OCI-LY7 (cell line): ENCODE data around the gene RHOBTB3. TPM values are rescaled to one million over a fixed set of nuclear protein-coding genes. Genes with fewer than 3 reads are reported as not detected.
A peak's percentile ranks its signal among the peaks of the same experiment; 100 is the strongest.

Experiments used
- BruUV-seq: library from RNA; stranded (reverse); fragments of 400-500 nt; replicated peaks from 2 replicates; lab custom pipeline; 2021; lab: Mats Ljungman, UMichigan
- CTCF ChIA-PET: fragments of 300-600 bp; sonication (Branson Sonifier 250); formaldehyde crosslinking; loops from one replicate; lab custom pipeline; 2022; ENCODE audit warnings: antibody characterized with exemption; ENCODE audit not compliant: unreplicated experiment; lab: Charles Lee
- POLR2A ChIA-PET: fragments of 300-600 bp; sonication (Branson Sonifier 250); formaldehyde crosslinking; loops from one replicate; lab custom pipeline; 2022; ENCODE audit warnings: antibody characterized with exemption; lab: Charles Lee
- DNase-seq: peaks from one replicate; pipeline ENCODE4 v3.0.0-alpha.2; 2015; ENCODE audit warnings: low spot score
- H2AFZ ChIP-seq: fragments of 200-600 bp; sonication (generic), shearing (Covaris generic); 2 replicates; pipeline ENCODE4 v1.6.1; 2014; ENCODE audit warnings: mild to moderate bottlenecking, antibody characterized with exemption, low read length, moderate library complexity
- H3K27ac ChIP-seq: fragments of 200-600 bp; sonication (generic); 2 replicates; pipeline ENCODE4 v1.5.1; 2014; ENCODE audit warnings: mixed run types, low read depth, mild to moderate bottlenecking, moderate library complexity, low read length, inconsistent platforms; ENCODE audit not compliant: poor library complexity, severe bottlenecking
- H3K36me3 ChIP-seq: fragments of 200-600 bp; sonication (generic); 2 replicates; pipeline ENCODE4 v1.6.1; 2014; ENCODE audit warnings: mild to moderate bottlenecking, antibody characterized with exemption, low read length, moderate library complexity, mixed read lengths; ENCODE audit not compliant: insufficient read depth
- H3K4me1 ChIP-seq: fragments of 200-600 bp; sonication (generic); 2 replicates; pipeline ENCODE4 v1.5.1; 2014; ENCODE audit warnings: mild to moderate bottlenecking, low read length; ENCODE audit not compliant: insufficient read depth, poor library complexity, severe bottlenecking
- H3K4me2 ChIP-seq: fragments of 200-600 bp; sonication (generic); 2 replicates; pipeline ENCODE4 v1.6.1; 2014; ENCODE audit warnings: mild to moderate bottlenecking, low read length
- H3K4me3 ChIP-seq: fragments of 200-600 bp; sonication (generic); 2 replicates; pipeline ENCODE4 v1.5.1; 2014; ENCODE audit warnings: mild to moderate bottlenecking, low read depth, low read length; ENCODE audit not compliant: poor library complexity, severe bottlenecking
- H3K79me2 ChIP-seq: fragments of 200-600 bp; sonication (generic); 2 replicates; pipeline ENCODE4 v1.6.1; 2016; ENCODE audit warnings: low read depth, mild to moderate bottlenecking, low read length, moderate library complexity, mixed read lengths; ENCODE audit not compliant: insufficient read depth
- H3K9me2 ChIP-seq: fragments of 200-600 bp; sonication (generic); 2 replicates; pipeline ENCODE4 v1.6.1; 2016; ENCODE audit warnings: mild to moderate bottlenecking, low read length, mixed read lengths; ENCODE audit not compliant: insufficient read depth
- H3K9me3 ChIP-seq: fragments of 200-600 bp; sonication (generic); 2 replicates; pipeline ENCODE4 v1.6.1; 2014; ENCODE audit warnings: mild to moderate bottlenecking, mixed run types, low read length, mixed read lengths
- H4K20me1 ChIP-seq: fragments of 200-600 bp; sonication (generic); 2 replicates; pipeline ENCODE4 v1.6.1; 2014; ENCODE audit warnings: mild to moderate bottlenecking, antibody characterized with exemption, low read length, moderate library complexity, mixed read lengths; ENCODE audit not compliant: insufficient read depth
- CTCF ChIP-seq: fragments of 200-600 bp; sonication (generic); conservative IDR thresholded peaks from 2 replicates; pipeline ENCODE4 v1.5.1; 2014; ENCODE audit warnings: mild to moderate bottlenecking, antibody characterized with exemption, low read length, moderate library complexity, mixed read lengths
- EZH2phosphoT487 ChIP-seq: fragments of 200-600 bp; sonication (generic); IDR thresholded peaks from 2 replicates; pipeline ENCODE4 v1.6.1; 2018; ENCODE audit warnings: low read depth, borderline replicate concordance, mild to moderate bottlenecking, mixed run types, antibody characterized with exemption, low read length, moderate library complexity, mixed read lengths
- intact Hi-C: fragments of 100-400 bp; cut with micrococcal nuclease; formaldehyde crosslinking; loops from one replicate; pipeline ENCODE4 v1.10.0; 2022; ENCODE audit not compliant: unreplicated experiment
- total RNA-seq, 2 experiments: library from RNA; depleted of rRNA in 1 of 2; stranded (reverse); fragments of >200 nt in 1 of 2; shearing (Covaris generic) in 1 of 2; gene quantifications; 2 replicates each; pipeline ENCODE4 v1.2.3, GENCODE V29; 2014 to 2022

RHOBTB3 gene
- total RNA-seq, 2 experiments from 2014 or later: 0.51 to 4.0 TPM

- peaks cover 34% of the 10 kb centered on the region for H3K4me1 ChIP-seq
Measured at GRCh38 chr5:95808013-95808685, 77.0 kb downstream of the RHOBTB3 start.

GRCh38 chr5:95808686-95809413, 77.7 kb downstream of the RHOBTB3 start:
- TF ChIP-seq CTCF: no peak
- no peak for TF ChIP-seq EZH2phosphoT487
- CTCF ChIA-PET: interaction anchor here (1.0 to 1.9 kb wide), 4 partner anchors 10 to 25 kb away, joined by 4 to 9 read pairs (median 6); partner anchors contain the start of gene GLRX
- POLR2A ChIA-PET: interaction anchor here (0.6 to 5.0 kb wide), 15 partner anchors 9 to 858 kb away, joined by 3 to 150 read pairs (median 5); partner anchors contain the start of genes GLRX and RFESD
- H3K27ac ChIP-seq: peak overlapping the region; percentile 80
- peaks cover 20% of the 10 kb centered on the region; the same call in 1 of the 2 replicates for H3K36me3 ChIP-seq
- intact Hi-C loops: loop anchor here (1.0 kb wide), 3 partner anchors 13 to 28 kb away; partner anchors contain the start of gene GLRX
- peak overlapping the region; percentile 73 for H2AFZ ChIP-seq
- H4K20me1 ChIP-seq: no peaks in the 10 kb centered on the region
- peaks cover 34% of the 10 kb centered on the region for H3K4me1 ChIP-seq
- peak overlapping the region; percentile 85 for H3K4me2 ChIP-seq
- H3K4me3 ChIP-seq: peak overlapping the region; percentile 53
- no peaks in the 10 kb centered on the region; the same call in 1 of the 2 replicates for H3K79me2 ChIP-seq
- no peaks in the 10 kb centered on the region for H3K9me2 ChIP-seq
- no TSS peak for BruUV-seq
- peak; percentile 97 for DNase-seq
- H3K9me3 ChIP-seq: no peaks in the 10 kb centered on the region

More at GRCh38 chr5:95808013-95808685, 77.0 kb downstream of the RHOBTB3 start:
- peak overlapping the region; percentile 85 for H3K4me2 ChIP-seq
- no peak for DNase-seq
- POLR2A ChIA-PET: interaction anchor here (0.6 to 5.0 kb wide), 19 partner anchors 8 to 859 kb away, joined by 3 to 150 read pairs (median 4); partner anchors contain the start of genes GLRX and RFESD
- H2AFZ ChIP-seq: peak overlapping the region; percentile 73; the same call in 1 of the 2 replicates
- no peaks in the 10 kb centered on the region for H3K9me3 ChIP-seq
- CTCF ChIA-PET: interaction anchor here (0.7 to 1.9 kb wide), 5 partner anchors 11 to 27 kb away, joined by 3 to 9 read pairs (median 5); partner anchors contain the start of gene GLRX
- no peak for TF ChIP-seq EZH2phosphoT487
- no peak for TF ChIP-seq CTCF
- H3K27ac ChIP-seq: peak overlapping the region; percentile 80
- no peaks in the 10 kb centered on the region; the same call in 1 of the 2 replicates for H3K79me2 ChIP-seq
- H3K36me3 ChIP-seq: peaks cover 13% of the 10 kb centered on the region; the same call in 1 of the 2 replicates
- H3K9me2 ChIP-seq: no peaks in the 10 kb centered on the region
- intact Hi-C loops: loop anchor here (1.0 kb wide), 3 partner anchors 14 to 27 kb away; partner anchors contain the start of gene GLRX
- no peaks in the 10 kb centered on the region for H4K20me1 ChIP-seq
- no TSS peak for BruUV-seq
- peak overlapping the region; percentile 53 for H3K4me3 ChIP-seq
